KOPT-K1 (cell line): ENCODE data around the gene MED1.
"Not testable (repeated sequence)": the region's sequence is repeated elsewhere in the genome, so short reads cannot be mapped to it uniquely, and the experiment has no call there.

Experiments used
- H3K27ac ChIP-seq: fragments of 200-600 bp; sonication (generic); 2 replicates; pipeline ENCODE4 v1.5.1; 2016; ENCODE audit warnings: antibody characterized with exemption, mild to moderate bottlenecking, low read depth, low read length; ENCODE audit not compliant: poor library complexity, severe bottlenecking
- H3K36me3 ChIP-seq: fragments of 200-600 bp; sonication (generic); 2 replicates; pipeline ENCODE4 v1.5.1; 2017; ENCODE audit warnings: antibody characterized with exemption, mild to moderate bottlenecking, low read length, moderate library complexity; ENCODE audit not compliant: insufficient read depth
- H3K9me3 ChIP-seq: fragments of 200-600 bp; sonication (generic); 2 replicates; pipeline ENCODE4 v1.5.1; 2017; ENCODE audit warnings: antibody characterized with exemption, low read length, mild to moderate bottlenecking; ENCODE audit not compliant: insufficient read depth, poor library complexity, severe bottlenecking

Gene MED1

DNA sequence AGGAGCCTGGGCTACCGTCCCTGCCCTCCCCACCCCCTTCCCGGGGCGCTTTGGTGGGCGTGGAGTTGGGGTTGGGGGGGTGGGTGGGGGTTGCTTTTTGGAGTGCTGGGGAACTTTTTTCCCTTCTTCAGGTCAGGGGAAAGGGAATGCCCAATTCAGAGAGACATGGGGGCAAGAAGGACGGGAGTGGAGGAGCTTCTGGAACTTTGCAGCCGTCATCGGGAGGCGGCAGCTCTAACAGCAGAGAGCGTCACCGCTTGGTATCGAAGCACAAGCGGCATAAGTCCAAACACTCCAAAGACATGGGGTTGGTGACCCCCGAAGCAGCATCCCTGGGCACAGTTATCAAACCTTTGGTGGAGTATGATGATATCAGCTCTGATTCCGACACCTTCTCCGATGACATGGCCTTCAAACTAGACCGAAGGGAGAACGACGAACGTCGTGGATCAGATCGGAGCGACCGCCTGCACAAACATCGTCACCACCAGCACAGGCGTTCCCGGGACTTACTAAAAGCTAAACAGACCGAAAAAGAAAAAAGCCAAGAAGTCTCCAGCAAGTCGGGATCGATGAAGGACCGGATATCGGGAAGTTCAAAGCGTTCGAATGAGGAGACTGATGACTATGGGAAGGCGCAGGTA is 11.0 kb upstream of the MED1 start:
- Histone ChIP-seq H3K9me3 (no peaks in the 10 kb centered on the region), H3K27ac (peak overlapping the region; percentile 90), H3K36me3 (peaks cover 22% of the 10 kb centered on the region)

DNA sequence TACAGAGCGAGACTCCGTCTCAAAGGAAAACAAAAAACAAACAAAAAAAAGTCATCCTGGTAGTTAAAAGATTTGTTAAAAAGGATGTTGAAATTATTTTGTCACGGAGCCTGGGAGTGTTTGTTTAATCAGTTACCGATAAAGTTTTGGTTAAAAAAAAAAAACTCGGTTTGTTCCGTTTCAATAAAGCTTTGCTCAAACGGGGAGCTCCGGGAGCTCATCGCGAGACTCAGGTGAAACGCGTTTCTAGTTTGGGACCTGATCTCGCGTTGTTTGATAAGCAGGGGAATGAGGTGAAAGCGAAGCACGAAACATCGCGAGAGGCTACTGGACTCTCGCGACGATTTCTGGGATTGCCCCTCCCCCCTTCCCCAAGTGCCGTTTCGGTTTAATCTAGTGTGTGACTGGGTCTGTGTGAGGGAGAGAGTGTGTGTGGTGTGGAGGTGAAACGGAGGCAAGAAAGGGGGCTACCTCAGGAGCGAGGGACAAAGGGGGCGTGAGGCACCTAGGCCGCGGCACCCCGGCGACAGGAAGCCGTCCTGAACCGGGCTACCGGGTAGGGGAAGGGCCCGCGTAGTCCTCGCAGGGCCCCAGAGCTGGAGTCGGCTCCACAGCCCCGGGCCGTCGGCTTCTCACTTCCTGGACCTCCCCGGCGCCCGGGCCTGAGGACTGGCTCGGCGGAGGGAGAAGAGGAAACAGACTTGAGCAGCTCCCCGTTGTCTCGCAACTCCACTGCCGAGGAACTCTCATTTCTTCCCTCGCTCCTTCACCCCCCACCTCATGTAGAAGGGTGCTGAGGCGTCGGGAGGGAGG is 10.3 kb upstream of the MED1 start, which contains the start of gene CDK12:
Gene CDK12, plus strand, starts transcription at position 374 of the 813 bp plus-strand sequence. CDS start 586 bp downstream, outside the sequence.
- peak within 1 kb of the TSS; percentile 90 for H3K27ac ChIP-seq
- H3K9me3 ChIP-seq = no peaks in the 10 kb centered on the region
- peaks cover 20% of the 10 kb centered on the region for H3K36me3 ChIP-seq

DNA sequence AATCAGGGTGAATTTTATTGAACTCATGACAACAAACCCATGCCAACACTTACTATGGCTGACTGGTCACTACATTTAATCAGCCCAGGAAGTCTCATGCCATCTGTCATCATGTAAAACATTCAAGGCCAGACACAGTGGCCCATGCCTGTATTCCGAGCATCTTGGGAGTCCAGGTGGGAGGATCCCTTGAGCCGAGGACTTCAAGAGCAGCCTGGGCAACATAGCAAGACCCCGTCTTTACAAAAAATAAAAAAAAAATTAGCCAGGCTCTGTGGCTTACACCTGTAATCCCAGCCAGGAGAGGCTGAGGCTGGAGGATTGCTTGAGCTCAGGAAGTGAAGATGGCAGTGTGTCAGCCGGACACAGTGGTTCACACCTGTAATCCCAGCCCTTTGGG is 4.9 kb upstream of the MED1 start:
- no peak overlapping the region for H3K27ac ChIP-seq
- no peaks in the 10 kb centered on the region for H3K9me3 ChIP-seq
- no peaks in the 10 kb centered on the region for H3K36me3 ChIP-seq

DNA sequence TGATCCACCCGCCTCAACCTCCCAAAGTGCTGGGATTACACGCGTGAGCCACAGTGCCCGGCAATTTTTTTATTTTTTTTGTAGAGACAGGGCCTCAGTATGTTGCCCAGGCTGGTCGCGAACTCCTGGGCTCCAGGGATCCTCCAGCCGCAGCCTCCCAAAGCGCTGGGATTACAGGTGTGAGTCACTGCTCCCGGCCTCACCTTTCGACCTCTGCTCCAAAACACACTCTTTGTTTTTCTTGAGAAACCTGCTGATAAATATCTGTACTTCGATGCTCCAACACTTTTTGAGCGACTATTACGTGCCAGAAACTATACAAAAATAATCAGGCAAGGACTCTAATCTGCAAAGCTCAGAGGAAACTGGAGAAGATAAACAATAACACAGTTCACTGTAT is 1.0 kb downstream of the MED1 start:
- Histone ChIP-seq H3K27ac (peak overlapping the region; percentile 85), H3K36me3 (peaks cover 37% of the 10 kb centered on the region)

DNA sequence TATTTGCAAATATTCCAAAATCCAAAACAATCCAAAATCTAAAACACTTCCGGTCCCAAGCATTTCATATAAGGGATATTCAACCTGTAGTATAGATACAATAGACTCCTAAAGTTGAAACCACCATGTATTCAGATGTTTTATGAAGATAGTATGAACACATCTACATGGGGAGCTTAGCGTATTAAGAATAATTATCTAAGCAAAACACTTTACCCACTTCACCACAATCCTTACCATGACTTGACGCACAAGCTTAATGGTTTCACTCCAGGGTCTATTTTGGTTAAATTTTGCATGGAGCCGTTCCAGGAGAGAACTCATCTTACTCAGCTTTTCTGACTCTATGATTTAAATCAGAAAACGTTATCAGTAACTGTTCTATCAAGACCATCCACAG is 3.5 kb downstream of the MED1 start:
- H3K27ac ChIP-seq = no peak overlapping the region
- H3K36me3 ChIP-seq = peaks cover 62% of the 10 kb centered on the region

More for the DNA sequence above, 1.0 kb downstream of the MED1 start:
- H3K9me3 ChIP-seq = no peaks in the 10 kb centered on the region

DNA sequence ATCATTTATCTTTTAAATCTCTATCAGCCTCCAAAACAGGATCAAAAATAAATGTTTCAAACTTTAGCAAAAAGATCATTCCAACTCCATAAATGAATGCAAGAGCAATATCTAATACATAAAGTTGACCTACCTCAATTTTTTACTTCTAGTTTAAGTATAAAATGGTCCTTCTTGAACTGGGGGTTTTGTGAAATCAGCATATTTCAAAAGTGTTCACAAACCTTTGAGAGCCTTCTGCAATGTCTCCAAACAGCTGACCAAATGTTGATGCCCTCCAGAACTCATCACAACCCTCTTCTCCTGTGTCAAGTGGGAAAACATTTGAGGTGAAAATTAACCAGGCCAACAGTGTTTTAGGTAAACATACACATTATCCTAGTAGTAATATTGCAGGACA is 7.7 kb downstream of the MED1 start:
- H3K36me3 ChIP-seq = peaks cover 100% of the 10 kb centered on the region
- no peak overlapping the region for H3K27ac ChIP-seq
- H3K9me3 ChIP-seq = no peaks in the 10 kb centered on the region

More for the DNA sequence above, 3.5 kb downstream of the MED1 start:
- H3K9me3 ChIP-seq = no peaks in the 10 kb centered on the region

DNA sequence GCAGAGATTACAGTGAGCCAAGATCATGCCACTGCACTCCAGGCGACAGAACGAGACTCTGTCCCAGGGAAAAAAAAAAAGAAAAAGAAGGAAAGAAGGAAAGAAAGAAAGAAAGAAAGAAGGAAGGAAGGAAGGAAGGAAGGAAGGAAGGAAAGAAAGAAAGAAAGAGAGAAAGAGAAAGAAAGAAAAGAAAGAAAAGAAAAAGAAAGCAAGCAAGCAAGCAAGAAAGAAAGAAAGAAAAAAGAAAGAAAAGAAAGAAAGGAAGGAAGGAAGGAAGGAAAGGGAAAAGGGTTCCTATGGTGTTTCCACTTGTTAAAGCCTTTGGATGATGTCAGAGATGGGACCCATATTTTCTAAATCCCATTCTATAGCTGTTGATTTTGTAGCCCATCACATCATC is 11.2 kb downstream of the MED1 start:
- peaks cover 99% of the 10 kb centered on the region for H3K36me3 ChIP-seq
- H3K27ac ChIP-seq, H3K9me3 ChIP-seq: not testable (repeated sequence)

DNA sequence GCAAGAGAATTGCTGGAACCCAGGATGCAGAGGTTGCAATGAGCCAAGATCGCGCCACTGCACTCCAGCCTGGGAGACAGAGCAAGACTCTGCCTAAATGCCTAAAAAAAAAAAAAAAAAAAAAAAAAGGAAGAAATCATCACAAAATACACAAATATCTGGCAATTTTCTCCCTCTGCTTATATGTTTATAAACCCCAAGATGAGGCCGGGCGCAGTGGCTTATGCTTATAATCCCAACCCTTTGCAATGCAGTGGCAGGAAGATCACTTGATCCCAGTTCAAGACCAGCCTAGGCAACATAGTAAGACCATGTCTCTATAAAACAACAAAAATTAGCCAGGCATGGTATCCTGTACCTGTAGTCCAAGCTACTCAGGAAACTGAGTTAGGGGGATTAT is 21.5 kb downstream of the MED1 start:
- H3K9me3 ChIP-seq = no peaks in the 10 kb centered on the region
- H3K36me3 ChIP-seq = peaks cover 99% of the 10 kb centered on the region

DNA sequence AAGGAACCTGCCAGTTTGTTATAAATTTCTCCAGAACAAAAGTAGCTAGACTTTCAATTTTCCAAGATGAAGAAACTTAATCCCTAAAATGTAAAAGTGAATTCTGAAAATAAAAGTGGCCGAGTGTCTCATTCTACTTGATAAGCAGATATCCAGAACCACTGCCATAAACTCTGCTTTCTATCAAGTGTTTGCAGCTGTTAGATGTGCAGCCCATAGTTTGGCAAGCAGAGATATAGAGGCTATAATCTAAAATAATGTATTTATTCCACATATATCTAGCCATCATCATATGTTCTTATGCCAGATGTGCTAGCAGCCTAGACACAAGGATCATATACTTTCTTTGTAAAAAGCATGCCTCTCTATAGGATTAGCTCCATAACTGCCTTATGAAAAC is 34.9 kb downstream of the MED1 start:
- Histone ChIP-seq H3K9me3 (no peaks in the 10 kb centered on the region), H3K36me3 (peaks cover 96% of the 10 kb centered on the region), H3K27ac (no peak overlapping the region)

More for the DNA sequence above, 21.5 kb downstream of the MED1 start:
- H3K27ac ChIP-seq = no peak overlapping the region

DNA sequence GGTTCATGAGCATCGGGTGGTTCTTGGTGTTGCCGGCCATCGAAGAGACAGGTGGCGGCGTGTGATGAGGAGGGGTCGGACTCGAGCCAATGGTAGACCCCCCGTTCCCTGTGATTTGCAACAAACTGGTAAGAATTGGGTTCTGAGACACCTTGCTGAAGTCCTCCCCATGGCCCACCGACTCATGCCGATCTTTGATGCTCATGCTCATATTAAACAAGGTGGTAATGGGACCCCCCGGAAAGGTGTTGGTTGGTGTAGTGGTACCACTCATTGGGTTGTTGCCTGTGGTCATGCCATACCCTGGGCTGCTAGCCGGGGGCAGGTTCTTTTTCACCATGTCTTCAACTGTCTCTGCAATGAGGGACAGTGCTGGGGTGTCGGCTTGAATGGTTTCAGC is 40.8 kb downstream of the MED1 start:
- Histone ChIP-seq H3K36me3 (peaks cover 96% of the 10 kb centered on the region), H3K27ac (no peak overlapping the region), H3K9me3 (no peaks in the 10 kb centered on the region)

DNA sequence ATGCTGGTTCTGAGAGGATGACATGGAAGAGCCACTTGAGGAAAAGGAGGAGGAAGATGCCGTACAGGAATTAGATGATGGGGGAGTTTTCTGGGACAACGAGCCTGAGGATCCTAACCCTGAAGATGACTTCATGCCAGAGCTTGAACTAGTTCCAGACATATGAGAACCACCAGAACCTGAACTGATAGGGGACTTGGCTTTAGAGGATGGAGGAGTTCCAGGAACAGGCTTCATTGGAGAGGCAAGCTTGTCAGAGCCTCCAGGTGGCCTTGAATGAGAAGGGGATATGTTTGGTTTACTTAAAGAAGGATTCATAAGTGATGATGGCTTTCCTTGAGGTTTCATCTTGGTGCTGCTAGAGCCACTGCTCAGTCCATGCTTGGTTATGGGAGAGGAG is 42.7 kb downstream of the MED1 start:
- Histone ChIP-seq H3K9me3 (no peaks in the 10 kb centered on the region), H3K27ac (no peak overlapping the region)

DNA sequence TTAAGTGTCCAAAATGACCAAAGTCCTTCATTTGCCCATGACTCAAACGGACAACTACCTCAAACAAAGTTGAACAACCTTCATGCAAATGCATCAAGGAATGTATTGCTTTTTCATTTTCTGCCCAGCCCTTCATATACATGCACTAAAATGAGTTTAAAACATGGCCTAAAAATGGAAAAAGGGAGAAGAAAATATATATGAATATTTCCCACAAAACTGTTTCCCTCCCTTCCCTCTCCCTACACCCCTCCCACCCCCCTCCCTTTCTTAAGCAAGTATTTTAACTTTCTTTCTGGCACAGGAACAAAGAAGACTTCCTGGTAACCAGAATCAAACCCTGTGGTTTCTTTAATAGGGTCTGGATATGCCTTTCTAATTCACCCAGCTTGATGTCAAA is 44.1 kb downstream of the MED1 start:
- Histone ChIP-seq H3K36me3 (peaks cover 74% of the 10 kb centered on the region), H3K9me3 (no peaks in the 10 kb centered on the region), H3K27ac (no peak overlapping the region)

More for the DNA sequence above, 42.7 kb downstream of the MED1 start:
- peaks cover 86% of the 10 kb centered on the region for H3K36me3 ChIP-seq

DNA sequence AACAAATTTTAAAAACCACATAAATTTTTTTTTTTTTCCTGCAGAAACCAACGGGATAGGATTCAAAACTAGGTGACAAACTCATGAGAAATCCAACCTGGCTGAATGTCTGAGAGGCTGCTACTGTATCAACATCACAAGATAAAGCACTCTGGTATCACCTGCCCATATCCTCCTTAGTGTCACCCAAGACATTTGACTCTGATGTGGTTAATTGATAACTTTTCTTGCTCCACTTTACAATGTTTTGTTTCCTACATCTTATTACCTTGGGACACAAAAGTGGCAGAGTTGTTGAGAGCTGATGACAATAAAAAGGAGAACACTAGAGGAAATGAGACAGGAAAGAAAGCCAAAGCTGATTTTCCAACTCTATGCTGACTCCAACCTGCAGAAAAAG is 45.6 kb downstream of the MED1 start:
- Histone ChIP-seq H3K27ac (no peak overlapping the region), H3K9me3 (no peaks in the 10 kb centered on the region), H3K36me3 (peaks cover 59% of the 10 kb centered on the region)

DNA sequence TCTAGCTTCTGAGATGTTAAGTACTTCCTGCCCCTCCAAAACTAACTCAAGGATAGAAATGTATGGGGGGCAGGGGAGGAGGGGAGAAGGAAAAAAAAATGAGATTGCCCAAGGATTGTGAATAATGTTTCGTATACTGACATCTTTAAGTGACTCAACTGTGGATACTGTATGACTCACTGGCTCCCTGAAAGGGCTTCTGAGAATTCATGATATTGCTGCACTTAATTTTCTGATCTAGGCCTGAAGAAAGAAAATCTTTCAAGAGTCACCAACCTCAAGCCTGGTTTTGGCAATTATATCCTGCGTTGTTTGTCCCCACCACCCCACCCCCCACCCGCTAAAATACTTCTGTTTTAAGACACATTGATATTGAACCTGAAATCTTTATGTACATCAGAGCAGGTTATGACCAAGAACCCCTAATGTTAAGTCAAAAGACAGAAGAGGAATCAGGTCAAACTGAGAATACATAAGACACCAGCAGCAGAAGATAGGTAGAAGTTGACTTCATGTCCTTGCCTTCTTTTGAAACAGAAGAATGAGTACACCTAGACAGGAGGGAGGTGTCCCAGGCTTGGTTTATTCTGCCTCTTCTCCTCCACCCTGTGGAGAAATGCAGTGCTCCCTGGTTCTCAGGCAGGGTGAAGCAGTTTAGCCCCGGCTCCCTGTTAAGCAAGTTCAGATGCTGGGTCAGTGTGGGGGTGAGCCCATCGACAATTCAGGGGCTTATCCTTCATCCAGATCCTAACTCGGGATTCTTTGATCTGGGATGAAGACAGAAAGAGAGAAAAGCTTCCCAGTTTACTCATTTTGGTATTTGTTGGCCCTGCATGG is 46.3 kb downstream of the MED1 start:
- Histone ChIP-seq H3K36me3 (peaks cover 52% of the 10 kb centered on the region), H3K27ac (no peak overlapping the region), H3K9me3 (no peaks in the 10 kb centered on the region)
